ENCODE measurements around the gene LRP1-AS.
A peak's percentile ranks its signal among the peaks of the same experiment; 100 is the strongest.

LRP1-AS gene

GRCh38 chr12:57142727-57143126 is 4.7 kb downstream of the LRP1-AS start:
- DNase-seq (ENCODE audit: extremely low read depth in 1 of 2, low read depth in 1 of 2) = no peak

DNA sequence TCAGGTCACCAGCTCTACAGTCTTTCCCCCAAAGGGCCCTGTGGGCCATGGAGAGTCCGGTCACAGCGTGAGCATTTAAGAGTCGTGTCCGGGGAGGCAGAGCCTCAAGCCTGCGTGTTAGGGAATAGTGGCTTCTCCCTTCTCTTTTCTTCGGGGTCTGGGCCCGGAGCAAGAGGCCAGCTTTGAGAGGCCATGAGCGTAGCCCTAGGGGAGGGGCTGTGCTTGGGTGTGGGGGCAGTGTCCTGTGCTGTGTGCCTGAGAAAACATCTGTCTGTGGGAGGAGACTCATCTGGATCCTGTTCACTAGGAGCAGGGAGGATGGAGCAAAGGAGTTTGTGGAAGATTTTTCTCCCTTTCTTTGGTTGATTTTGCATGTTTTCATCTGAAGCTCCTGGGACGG is 5.3 kb downstream of the LRP1-AS start:
- DNase-seq (ENCODE audit: extremely low read depth in 1 of 2, low read depth in 1 of 2) = no peak

GRCh38 chr12:57141249-57141648 is 6.2 kb downstream of the LRP1-AS start:
- DNase-seq (ENCODE audit: extremely low read depth in 1 of 2, low read depth in 1 of 2) = no peak

DNA sequence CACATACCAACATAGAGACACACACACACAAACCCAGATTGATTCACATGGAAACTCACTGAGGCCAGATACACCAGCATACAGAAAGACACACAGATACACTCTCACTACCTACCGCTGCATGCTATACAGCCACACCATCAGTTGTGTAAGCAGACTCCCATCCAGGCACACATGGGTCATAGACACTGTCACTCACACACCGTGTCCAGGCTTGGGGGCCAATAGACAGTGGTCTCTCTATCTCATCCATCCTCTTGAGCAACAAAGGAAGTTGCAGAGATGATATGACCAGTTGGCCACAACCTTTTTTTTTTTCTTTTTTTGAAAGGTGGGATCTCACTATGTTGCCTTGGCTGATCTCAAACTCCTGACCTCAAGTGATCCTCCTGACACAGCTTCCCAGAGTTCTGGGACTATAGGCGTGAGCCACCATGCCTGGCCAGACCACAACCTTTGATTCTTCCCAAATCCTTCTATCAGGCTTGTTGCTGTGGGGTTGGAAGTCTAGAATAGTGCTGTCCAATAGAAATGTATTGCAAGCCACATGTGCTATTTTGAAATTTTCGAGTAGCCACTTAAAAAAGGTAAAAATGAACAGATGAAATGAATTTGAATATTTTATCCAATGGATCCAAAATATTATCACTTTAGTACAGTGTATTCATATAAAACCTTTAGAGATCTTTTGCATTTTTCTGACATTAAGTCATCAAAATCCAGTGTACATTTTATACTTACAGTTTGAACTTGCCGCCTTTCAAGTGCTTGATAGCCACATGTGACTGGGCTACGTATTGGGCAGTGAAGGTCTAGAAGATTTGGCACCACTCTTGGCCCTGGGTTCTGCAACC is 7.4 kb downstream of the LRP1-AS start:
- no peak for DNase-seq (ENCODE audit: extremely low read depth in 1 of 2, low read depth in 1 of 2)

DNA sequence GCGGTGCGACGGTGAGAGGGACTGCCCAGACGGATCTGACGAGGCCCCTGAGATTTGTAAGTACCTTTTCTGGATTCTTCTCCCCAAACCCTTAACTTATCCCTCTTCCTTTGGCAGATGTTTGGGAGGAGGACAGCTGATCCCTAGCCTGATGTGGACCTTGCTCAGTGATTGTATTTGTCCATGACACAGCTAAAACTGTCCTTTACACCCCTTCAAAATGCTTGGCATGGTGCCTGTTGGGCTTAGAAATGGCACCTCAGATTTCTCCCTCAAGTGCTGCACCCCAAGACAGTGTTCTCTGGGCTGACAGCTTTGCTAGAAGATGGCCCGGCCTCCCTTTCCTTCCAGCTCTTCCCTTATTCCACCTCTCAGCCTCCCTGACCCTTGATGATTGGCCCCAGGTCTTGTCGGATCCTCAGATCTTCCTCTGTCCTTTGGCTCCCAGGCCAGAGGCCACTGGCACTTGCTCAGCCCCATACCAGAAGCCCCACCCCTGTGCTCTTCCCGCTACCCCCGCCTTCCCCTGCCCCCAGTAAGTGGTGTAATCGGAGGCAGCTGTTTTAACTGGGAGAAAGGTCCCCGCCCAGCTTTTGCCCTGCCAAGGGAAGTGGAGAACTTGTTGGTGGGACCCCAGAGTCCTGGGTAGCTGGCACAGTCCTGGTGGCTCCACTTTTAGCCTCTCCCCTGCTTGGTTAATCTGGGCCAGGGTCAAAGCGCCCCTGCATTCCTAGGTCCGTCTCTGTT is 8.7 kb downstream of the LRP1-AS start:
- no peak for DNase-seq (ENCODE audit: extremely low read depth in 1 of 2, low read depth in 1 of 2)

DNA sequence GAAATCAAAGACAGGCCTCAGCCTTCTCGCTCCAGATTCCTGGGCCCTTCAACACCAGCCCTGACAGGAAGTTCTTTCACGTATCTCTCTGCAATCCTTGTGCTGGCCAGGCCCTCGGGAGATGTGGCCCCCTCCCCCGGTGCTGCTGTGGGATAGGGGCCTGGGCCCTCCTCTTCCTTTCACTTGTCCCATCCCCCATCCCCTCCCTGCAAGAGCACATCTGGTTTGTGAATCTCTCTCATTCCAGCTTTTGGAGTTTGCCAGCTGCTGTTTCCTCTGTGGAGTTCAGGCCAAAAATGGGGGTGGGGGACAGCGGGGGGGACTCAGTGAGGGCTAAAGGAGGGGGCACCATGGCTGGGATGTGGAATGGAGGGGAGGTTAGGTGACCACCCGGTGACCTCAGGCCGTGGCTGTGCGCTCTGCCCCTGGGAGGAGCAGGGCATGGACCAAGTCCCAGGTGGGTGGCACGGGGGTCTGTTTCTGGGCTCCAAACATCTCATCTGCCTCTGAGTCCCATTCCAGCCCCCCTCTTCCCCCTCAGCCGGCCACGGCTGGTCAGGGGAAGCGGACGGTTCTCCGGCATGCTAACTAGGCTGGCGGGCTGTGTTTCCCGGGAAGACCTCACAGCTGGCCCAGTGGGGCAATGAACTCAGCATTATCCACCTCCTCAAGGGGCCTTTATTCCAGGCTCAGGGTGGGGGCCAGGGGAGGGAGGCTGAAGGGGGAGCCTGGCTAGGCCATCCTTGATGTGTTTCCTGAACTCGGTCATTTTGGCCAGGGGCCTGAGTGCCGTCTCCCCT is 11.7 kb downstream of the LRP1-AS start:
- DNase-seq (ENCODE audit: extremely low read depth in 1 of 2, low read depth in 1 of 2) = no peak

GRCh38 chr12:57134949-57135348 is 12.5 kb downstream of the LRP1-AS start:
- no peak for DNase-seq (ENCODE audit: extremely low read depth in 1 of 2, low read depth in 1 of 2)

GRCh38 chr12:57133916-57134315 is 13.5 kb downstream of the LRP1-AS start:
- DNase-seq (ENCODE audit: extremely low read depth in 1 of 2, low read depth in 1 of 2) = no peak

- no peak for DNase-seq (ENCODE audit: extremely low read depth in 1 of 2, low read depth in 1 of 2)
Measured at GRCh38 chr12:57133013-57133569, 14.3 kb downstream of the LRP1-AS start.

DNA sequence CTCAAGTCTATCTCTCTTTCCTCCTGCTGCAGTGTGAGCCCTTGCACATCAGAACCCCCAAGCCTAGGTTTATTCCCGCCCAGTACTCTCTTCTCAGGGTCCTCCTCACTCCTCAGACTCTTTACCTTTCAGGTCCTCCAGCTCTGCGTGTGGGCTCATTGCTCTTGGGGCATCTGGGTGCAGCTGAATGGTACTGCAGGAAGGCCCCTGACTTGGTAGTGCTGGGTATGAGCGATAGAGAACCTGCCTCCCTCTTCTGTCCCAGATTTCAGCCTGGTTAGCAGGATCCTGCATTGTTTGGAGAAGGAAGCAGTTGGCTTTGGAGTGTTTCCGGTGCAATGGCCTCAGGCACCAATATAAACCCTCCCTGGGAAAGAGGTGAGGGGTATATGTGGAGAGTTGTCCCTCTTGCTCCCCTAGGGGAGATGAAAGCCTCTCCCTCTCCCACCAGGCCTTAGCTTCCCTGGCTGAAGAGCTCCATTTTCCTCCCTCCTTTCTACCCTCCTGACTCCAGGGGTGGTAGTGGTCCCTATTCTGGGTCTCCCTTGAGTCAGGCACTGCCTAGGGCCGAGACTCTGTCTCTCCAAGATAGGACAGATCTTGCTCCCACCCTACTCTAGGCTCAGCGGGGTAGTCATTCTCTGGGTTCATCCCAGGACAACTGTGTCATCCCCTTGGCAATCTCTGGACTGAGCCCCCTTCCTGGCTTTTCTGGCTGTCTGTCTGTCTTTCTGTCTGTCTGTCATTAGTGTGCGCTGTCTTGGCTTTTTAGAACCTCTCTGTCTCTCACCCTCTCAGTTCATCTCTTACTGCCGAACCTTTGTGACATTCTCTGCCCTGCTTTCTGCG is 15.3 kb downstream of the LRP1-AS start:
- DNase-seq (ENCODE audit: extremely low read depth in 1 of 2, low read depth in 1 of 2) = no peak

GRCh38 chr12:57130941-57131340 is 16.5 kb downstream of the LRP1-AS start:
- no peak for DNase-seq (ENCODE audit: extremely low read depth in 1 of 2, low read depth in 1 of 2)

- DNase-seq (ENCODE audit: extremely low read depth in 1 of 2, low read depth in 1 of 2) = no peak
Measured at GRCh38 chr12:57129889-57130288, 17.5 kb downstream of the LRP1-AS start.

DNA sequence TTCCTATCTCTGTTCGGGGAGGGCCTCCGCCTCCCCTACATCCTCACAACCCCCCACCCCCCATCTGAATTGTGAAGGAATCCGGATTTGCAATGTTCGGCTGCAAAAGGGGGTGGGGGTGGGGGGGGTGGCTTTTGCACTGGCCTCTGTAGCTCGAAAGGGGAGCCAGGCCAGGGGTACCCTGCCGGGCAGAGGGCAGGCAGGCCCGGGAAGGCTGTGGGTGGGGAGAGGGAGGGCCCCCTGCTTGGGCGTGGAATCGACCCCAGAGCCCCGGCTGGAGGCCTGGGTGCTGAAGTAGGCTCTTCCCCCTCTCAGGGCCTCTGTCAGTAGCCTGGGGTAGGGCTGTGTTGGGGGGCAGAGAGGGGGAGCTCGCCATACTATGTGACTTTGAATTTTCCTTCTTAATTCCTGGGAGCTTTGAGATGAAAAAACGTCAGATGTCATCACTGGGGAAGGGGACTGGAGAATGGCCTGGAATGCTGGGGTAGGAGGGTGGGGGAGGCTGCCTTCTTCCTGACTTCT is 18.0 kb downstream of the LRP1-AS start:
- no peak for DNase-seq (ENCODE audit: extremely low read depth in 1 of 2, low read depth in 1 of 2)

DNA sequence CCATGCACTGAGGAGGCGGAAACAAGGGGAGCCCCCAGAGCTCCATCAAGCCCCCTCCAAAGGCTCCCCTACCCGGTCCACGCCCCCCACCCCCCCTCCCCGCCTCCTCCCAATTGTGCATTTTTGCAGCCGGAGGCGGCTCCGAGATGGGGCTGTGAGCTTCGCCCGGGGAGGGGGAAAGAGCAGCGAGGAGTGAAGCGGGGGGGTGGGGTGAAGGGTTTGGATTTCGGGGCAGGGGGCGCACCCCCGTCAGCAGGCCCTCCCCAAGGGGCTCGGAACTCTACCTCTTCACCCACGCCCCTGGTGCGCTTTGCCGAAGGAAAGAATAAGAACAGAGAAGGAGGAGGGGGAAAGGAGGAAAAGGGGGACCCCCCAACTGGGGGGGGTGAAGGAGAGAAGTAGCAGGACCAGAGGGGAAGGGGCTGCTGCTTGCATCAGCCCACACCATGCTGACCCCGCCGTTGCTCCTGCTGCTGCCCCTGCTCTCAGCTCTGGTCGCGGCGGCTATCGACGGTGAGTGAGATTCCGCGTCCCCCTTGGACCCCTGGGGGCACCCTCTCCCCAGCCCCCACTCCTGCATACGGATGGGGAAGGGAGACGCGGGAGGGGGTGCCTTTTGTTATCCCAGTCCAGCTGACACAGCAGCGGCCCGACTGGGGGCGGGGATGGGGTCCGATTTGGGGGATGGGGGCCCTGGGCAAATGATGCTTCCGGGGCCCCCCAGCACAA is 18.7 kb downstream of the LRP1-AS start:
- DNase-seq (ENCODE audit: extremely low read depth in 1 of 2, low read depth in 1 of 2) = no peak

DNA sequence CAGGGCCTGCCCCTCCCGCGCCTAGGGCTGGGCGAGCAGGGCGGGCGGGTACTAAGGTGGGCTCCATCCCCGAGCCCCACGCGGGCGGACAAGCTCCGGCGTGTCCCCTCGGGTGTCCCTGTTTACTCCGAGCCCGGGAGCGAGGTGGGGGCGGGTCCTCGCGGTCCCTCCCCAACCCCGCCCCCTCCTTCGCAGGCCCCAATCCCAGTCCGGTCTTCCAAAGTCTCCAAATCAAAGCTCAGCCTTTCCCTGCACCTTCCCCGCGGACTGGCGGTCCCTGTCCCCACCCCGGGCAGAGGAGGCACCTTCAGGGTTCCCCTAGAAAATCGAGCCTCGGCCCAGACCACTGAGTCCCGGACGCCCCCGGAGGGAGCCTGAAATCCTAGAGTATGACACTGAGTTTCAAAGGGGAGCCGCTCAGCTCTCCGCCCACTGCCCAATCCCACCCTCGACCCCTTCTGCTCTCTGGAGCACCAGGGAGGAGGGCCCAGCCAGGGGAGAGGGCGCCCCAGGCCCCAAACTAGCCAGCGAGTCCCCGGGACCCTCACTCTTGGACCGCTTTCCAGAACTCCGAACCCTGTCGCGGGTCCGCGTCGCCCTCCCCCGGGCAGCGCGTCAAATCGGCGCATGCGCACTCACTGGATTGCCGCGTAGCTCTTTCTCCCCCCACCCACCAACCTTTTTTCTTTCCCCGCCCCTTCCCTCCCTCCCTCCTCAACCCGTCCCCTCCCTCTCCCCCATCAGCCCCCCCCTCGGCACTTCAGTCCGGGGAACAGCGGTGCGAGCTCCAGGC is 19.5 kb downstream of the LRP1-AS start, which contains the start of gene LRP1:
LRP1 (plus strand) TSS at position 758 of the 793 bp plus-strand sequence. CDS start 482 bp downstream, outside the sequence.
- peak in 1 of 2 donors; percentile 39 for DNase-seq (ENCODE audit: extremely low read depth in 1 of 2, low read depth in 1 of 2)

DNA sequence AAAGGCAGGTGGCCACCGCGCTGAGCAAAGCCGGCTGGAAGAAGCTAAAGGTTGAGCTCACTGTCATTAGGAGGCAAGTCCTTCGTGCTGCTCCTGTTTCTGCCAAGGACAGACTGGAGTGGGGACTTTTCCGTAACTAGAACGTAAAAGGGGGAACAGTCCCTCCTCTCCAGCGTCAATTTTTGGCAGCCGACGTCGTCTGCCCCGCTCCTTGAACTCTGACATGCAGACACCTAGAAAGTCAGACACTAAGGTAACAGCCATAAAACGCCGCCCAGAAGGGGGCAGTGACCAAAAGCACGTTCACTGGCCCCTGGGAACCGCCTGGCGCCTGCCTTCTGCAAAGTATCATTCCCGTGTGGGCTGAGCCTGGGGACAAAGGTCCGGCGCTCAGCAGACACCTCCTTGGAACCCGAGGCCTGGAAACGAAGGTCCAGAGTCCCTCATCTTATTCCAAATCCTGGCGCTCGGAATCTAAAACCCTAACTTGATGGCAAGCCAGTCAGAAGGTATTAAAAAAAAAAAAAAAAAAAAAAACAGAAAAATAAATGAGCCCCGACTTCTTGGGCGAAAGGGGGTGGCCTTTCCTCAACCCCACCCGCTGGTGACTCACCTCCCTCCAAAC is 20.2 kb downstream of the LRP1-AS start:
- DNase-seq (ENCODE audit: extremely low read depth in 1 of 2, low read depth in 1 of 2) = no peak

DNA sequence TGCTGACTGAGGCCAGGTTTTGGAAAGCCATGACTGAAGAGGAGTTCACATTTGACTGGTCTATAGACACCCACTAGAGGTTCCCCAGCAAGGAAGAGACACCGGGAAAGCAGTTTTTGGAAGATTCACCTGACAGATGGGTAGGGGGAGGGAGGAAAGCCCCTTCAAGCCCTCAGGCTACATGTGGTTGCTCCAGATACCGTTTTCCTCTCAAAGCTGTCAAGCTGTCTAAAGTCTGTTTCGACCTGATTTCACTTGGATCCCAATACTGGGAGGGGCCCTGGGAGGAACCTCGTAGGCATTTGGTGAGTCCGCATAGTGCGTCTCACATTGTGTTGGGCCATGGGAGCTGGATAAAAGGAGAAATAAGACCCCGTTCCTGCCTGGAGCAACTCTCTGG is 20.9 kb downstream of the LRP1-AS start:
- no peak for DNase-seq (ENCODE audit: extremely low read depth in 1 of 2, low read depth in 1 of 2)

DNA sequence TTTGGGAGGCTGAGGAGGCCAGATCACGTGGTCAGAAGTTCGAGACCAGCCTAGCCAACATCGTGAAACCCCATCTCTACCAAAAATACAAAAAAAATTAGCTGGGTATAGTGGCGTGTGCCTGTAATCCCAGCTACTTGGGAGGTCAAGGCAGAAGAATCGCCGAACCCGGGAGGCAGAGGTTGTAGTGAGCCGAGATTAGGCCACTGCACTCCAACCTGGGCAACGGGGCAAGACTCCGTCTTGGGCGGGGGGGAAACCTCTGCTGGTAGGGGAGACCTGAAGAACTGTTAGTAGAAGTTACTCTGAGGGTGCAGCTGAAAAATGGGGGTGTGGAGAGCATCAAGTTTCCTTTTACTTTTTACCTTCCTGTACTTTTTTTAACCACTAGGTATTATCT is 21.4 kb downstream of the LRP1-AS start:
- no peak for DNase-seq (ENCODE audit: extremely low read depth in 1 of 2, low read depth in 1 of 2)

Data from stimulated activated CD8-positive, alpha-beta memory T cell treated with anti-CD3 and anti-CD28 coated beads, Interleukin-7, amount 100 ng/mL, for 48 hours (primary cell).